ENCODE data around the gene ADCY5. TPM values are rescaled to one million over a fixed set of nuclear protein-coding genes. Genes with fewer than 3 reads are reported as not detected.

The ADCY5 gene
- total RNA-seq, 1 experiment from 2014 or later, result 0.49 TPM

DNA sequence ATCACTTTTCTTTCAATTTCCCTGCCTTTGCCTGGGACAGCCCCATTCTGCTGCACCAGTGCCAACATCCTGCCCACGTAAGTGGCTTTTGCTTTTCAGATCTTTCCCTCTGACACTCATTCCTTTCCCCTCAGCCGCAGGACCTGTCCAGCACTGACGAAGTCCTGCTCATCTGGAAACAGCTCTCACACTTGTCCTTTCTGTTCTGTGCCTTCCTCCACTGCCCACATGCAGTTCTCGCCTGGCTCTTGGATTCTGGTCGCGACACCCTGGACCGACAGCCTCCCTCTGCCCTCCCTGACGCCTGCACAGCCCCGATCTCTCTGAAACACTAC lies 99.7 kb downstream of the ADCY5 start (continued):
- TF ChIP-seq, protein P1, sequence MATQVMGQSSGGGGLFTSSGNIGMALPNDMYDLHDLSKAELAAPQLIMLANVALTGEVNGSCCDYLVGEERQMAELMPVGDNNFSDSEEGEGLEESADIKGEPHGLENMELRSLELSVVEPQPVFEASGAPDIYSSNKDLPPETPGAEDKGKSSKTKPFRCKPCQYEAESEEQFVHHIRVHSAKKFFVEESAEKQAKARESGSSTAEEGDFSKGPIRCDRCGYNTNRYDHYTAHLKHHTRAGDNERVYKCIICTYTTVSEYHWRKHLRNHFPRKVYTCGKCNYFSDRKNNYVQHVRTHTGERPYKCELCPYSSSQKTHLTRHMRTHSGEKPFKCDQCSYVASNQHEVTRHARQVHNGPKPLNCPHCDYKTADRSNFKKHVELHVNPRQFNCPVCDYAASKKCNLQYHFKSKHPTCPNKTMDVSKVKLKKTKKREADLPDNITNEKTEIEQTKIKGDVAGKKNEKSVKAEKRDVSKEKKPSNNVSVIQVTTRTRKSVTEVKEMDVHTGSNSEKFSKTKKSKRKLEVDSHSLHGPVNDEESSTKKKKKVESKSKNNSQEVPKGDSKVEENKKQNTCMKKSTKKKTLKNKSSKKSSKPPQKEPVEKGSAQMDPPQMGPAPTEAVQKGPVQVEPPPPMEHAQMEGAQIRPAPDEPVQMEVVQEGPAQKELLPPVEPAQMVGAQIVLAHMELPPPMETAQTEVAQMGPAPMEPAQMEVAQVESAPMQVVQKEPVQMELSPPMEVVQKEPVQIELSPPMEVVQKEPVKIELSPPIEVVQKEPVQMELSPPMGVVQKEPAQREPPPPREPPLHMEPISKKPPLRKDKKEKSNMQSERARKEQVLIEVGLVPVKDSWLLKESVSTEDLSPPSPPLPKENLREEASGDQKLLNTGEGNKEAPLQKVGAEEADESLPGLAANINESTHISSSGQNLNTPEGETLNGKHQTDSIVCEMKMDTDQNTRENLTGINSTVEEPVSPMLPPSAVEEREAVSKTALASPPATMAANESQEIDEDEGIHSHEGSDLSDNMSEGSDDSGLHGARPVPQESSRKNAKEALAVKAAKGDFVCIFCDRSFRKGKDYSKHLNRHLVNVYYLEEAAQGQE (IDR thresholded peaks at IDR 0.05; ENCODE audit: low read depth), result no peak
- TF ChIP-seq POLR2AphosphoS5 (IDR thresholded peaks at IDR 0.05; ENCODE audit: low read depth, low read length) (no peak), ZNF274 (IDR thresholded peaks at IDR 0.05; ENCODE audit: low read depth, low read length) (no peak)

DNA sequence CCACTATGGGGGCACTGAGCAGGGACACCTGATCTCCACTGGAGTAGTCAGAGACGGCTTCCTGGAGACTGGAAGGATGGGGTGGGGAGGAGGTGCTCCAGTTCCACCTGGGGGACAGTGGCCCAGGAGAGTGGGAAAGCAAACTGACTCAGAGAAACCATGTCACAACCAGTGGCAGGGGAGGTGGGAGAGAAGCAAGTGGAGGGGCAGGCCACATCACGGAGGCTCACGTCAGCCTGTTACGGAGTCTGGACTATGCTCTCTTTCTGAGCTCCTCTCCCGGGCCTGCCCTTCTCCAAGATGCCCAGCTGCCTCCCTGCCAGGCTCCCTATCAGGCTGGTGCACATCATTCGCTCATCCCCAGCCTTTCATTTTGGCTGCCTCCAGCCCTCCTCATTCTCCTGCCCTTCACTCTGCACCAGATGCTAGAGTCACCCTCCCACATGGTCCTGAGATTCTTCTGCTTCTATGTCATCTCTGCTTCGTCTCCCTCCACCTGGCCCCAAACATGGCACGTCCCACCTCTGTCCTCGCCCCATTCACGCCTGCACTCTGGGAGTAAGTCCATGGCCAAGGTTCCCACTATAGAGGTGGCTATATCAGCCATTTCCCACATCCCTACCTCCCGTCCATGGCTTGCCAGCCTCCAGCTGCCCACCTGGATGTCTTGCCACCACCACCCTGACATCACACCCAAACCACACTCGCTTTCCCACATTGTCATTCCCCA lies 100.3 kb downstream of the ADCY5 start:
- TF ChIP-seq ZNF274 (IDR thresholded peaks at IDR 0.05; ENCODE audit: low read depth, low read length) (no peak), POLR2AphosphoS5 (IDR thresholded peaks at IDR 0.05; ENCODE audit: low read depth, low read length) (no peak), ZFX (IDR thresholded peaks at IDR 0.05) (no peak), CEBPB (IDR thresholded peaks at IDR 0.05; ENCODE audit: low read depth) (no peak), EGR1 (IDR thresholded peaks at IDR 0.05; ENCODE audit: low read depth) (no peak), SIN3A (IDR thresholded peaks at IDR 0.05; ENCODE audit: low read depth) (no peak), EZH2 (IDR thresholded peaks at IDR 0.05) (no peak), POLR2A (IDR thresholded peaks at IDR 0.05; ENCODE audit: borderline replicate concordance, extremely low read depth, insufficient read depth, insufficient read length) (no peak), EZH2phosphoT487 (IDR thresholded peaks at IDR 0.05; ENCODE audit: borderline replicate concordance) (no peak), RAD21 (IDR thresholded peaks at IDR 0.05; ENCODE audit: low read depth) (no peak), TCF7L2 (IDR thresholded peaks at IDR 0.05; ENCODE audit: borderline replicate concordance, extremely low read depth, insufficient read depth, insufficient read length) (no peak)
- TF ChIP-seq, protein P2, sequence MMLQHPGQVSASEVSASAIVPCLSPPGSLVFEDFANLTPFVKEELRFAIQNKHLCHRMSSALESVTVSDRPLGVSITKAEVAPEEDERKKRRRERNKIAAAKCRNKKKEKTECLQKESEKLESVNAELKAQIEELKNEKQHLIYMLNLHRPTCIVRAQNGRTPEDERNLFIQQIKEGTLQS (IDR thresholded peaks at IDR 0.05), result no peak
- TF ChIP-seq, protein P1 (IDR thresholded peaks at IDR 0.05; ENCODE audit: low read depth), result no peak
- H4K20me1 ChIP-seq (ENCODE audit: insufficient read depth), result no peaks in the 10 kb centered on the region
- no peak overlapping the region for H3K9ac ChIP-seq (ENCODE audit: low read length)
- no TSS peak for BruUV-seq (replicated peaks)
- RAD21 ChIA-PET (ENCODE audit: low non-redundant PET in 1 of 2, low total read pairs in 2 of 2, uncharacterized antibody in 2 of 2, unreplicated experiment in 2 of 2), result no interaction called here
- POLR2A ChIA-PET, result no interaction called here
- H3K4me2 ChIP-seq (ENCODE audit: low read length), result no peak overlapping the region
- H3K27me3 ChIP-seq (ENCODE audit: insufficient read depth, low read length), result peaks cover 9% of the 10 kb centered on the region; the same call in 1 of the 2 replicates
- DNase-seq (ENCODE audit: low read depth, low spot score) (no peak), ATAC-seq (no peak)
- no peaks in the 10 kb centered on the region for H3K9me3 ChIP-seq (ENCODE audit: control insufficient read depth in 1 of 2, insufficient read depth in 1 of 2, low read depth in 1 of 2, low read length in 2 of 2)
- H3K79me2 ChIP-seq (ENCODE audit: insufficient read depth, low read length), result no peaks in the 10 kb centered on the region
- no peaks in the 10 kb centered on the region for H3K9me2 ChIP-seq (ENCODE audit: insufficient read depth)
- intact Hi-C loops (cut with micrococcal nuclease), result no loop called here
- no peak overlapping the region for H3K27ac ChIP-seq (ENCODE audit: low read depth, low read length)
- no peak overlapping the region for H2AFZ ChIP-seq (ENCODE audit: low read depth, low read length, poor library complexity, severe bottlenecking)
- peaks cover 4 to 10% of the 10 kb centered on the region in 2 experiments; a peak in 2 of 4 replicates for H3K4me1 ChIP-seq (ENCODE audit: control insufficient read depth in 1 of 2, insufficient read depth in 2 of 2, low read length in 2 of 2)
- CTCF ChIA-PET, result no interaction called here
- no peaks in the 10 kb centered on the region for H3K36me3 ChIP-seq (ENCODE audit: control insufficient read depth in 1 of 2, insufficient read depth in 2 of 2, low read length in 2 of 2)
- no peak overlapping the region for H3K4me3 ChIP-seq (replicated peaks in 1 of 2; ENCODE audit: low read depth in 1 of 2, low read length in 2 of 2)
